OCI-LY3 (cell line): ENCODE data around the gene KCNA4.

ENCODE experiments used
- EZH2phosphoT487 ChIP-seq: fragments of 200-600 bp; shearing (Covaris generic); IDR thresholded peaks from 2 replicates; pipeline ENCODE4 v1.6.1; 2018; ENCODE audit warnings: antibody characterized with exemption, mixed run types, low read depth
- TF ChIP-seq, protein P1 (sequence below): fragments of 200-600, 300-600 bp; sonication (generic); IDR thresholded peaks from 2 replicates; pipeline ENCODE4 v1.5.1; 2014; ENCODE audit warnings: antibody characterized with exemption, low read length, low read depth

DNA sequence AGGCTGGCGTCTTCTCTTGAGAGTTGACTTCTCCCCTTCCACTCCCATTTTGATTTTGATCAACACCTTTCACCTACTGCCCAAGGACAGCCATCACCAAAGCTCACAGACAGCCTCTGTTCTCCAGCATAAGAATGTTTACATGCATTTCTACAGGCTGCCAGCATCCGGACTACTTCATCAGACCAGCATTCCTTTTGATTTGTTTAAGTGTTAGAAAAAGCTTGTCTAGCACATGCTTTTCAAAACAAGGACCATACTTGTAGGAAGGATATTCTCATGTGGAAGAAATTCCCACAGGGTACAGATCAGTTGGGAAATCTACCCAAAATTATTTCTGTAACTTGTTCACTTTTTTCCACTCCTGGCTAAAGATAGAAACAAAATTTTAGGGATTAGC, 6.2 kb upstream of the KCNA4 start:
- TF ChIP-seq, protein P1, sequence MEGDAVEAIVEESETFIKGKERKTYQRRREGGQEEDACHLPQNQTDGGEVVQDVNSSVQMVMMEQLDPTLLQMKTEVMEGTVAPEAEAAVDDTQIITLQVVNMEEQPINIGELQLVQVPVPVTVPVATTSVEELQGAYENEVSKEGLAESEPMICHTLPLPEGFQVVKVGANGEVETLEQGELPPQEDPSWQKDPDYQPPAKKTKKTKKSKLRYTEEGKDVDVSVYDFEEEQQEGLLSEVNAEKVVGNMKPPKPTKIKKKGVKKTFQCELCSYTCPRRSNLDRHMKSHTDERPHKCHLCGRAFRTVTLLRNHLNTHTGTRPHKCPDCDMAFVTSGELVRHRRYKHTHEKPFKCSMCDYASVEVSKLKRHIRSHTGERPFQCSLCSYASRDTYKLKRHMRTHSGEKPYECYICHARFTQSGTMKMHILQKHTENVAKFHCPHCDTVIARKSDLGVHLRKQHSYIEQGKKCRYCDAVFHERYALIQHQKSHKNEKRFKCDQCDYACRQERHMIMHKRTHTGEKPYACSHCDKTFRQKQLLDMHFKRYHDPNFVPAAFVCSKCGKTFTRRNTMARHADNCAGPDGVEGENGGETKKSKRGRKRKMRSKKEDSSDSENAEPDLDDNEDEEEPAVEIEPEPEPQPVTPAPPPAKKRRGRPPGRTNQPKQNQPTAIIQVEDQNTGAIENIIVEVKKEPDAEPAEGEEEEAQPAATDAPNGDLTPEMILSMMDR: no peak
- no peak for TF ChIP-seq EZH2phosphoT487
